PC-3 (cell line): ENCODE data around the gene CARMIL1.

Source experiments
- EZH2 ChIP-seq: fragments of 300-600 bp; sonication (generic); IDR thresholded peaks from one replicate; pipeline ENCODE4 v1.6.1; 2017; ENCODE audit warnings: antibody characterized with exemption, mild to moderate bottlenecking, low read length; ENCODE audit not compliant: unreplicated experiment
- EZH2phosphoT487 ChIP-seq: fragments of 300-600 bp; sonication (generic); IDR thresholded peaks from 2 replicates; pipeline ENCODE4 v1.6.1; 2018; ENCODE audit warnings: mild to moderate bottlenecking, antibody characterized with exemption, low read length, borderline replicate concordance
- TF ChIP-seq, protein P1 (sequence below): fragments of 300-600 bp; sonication (generic); conservative IDR thresholded peaks from 2 replicates; pipeline ENCODE4 v1.5.1; 2017; ENCODE audit warnings: antibody characterized with exemption, low read depth, mild to moderate bottlenecking, low read length

- TF ChIP-seq, protein P1, sequence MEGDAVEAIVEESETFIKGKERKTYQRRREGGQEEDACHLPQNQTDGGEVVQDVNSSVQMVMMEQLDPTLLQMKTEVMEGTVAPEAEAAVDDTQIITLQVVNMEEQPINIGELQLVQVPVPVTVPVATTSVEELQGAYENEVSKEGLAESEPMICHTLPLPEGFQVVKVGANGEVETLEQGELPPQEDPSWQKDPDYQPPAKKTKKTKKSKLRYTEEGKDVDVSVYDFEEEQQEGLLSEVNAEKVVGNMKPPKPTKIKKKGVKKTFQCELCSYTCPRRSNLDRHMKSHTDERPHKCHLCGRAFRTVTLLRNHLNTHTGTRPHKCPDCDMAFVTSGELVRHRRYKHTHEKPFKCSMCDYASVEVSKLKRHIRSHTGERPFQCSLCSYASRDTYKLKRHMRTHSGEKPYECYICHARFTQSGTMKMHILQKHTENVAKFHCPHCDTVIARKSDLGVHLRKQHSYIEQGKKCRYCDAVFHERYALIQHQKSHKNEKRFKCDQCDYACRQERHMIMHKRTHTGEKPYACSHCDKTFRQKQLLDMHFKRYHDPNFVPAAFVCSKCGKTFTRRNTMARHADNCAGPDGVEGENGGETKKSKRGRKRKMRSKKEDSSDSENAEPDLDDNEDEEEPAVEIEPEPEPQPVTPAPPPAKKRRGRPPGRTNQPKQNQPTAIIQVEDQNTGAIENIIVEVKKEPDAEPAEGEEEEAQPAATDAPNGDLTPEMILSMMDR, result no peak
- no peak for TF ChIP-seq EZH2phosphoT487
- no peak for TF ChIP-seq EZH2
Measured at GRCh38 chr6:25292384-25292783, 13.2 kb downstream of the CARMIL1 start.
